ENCODE results near the gene UGT1A4.

- TF ChIP-seq CTCF (conservative IDR thresholded peaks at IDR 0.05; ENCODE audit: low read length) (no peak), EZH2phosphoT487 (IDR thresholded peaks at IDR 0.05; ENCODE audit: borderline replicate concordance) (no peak)
These were observed 36.5 kb downstream of the UGT1A4 start for GRCh38 chr2:233754872-233755611.

All from Loucy (cell line).